Kidney epithelial cell (primary cell): ENCODE measurements around the gene LRTM1. TPM values are rescaled to one million over a fixed set of nuclear protein-coding genes. Genes with fewer than 3 reads are reported as not detected.

ENCODE experiments used
- DNase-seq: peaks from one replicate; pipeline ENCODE4 v3.0.0-alpha.2; 2010; ENCODE audit warnings: low read depth
- H3K27me3 ChIP-seq: 2 replicates; pipeline ENCODE4 v1.6.0; 2011; ENCODE audit warnings: low read length; ENCODE audit not compliant: control insufficient read depth, insufficient read depth
- H3K36me3 ChIP-seq: 2 replicates; pipeline ENCODE4 v1.5.1; 2011; ENCODE audit warnings: low read length; ENCODE audit not compliant: control insufficient read depth, insufficient read depth
- H3K4me3 ChIP-seq: 2 replicates; pipeline ENCODE4 v1.5.1; 2011; ENCODE audit warnings: low read depth, mild to moderate bottlenecking, control low read depth, low read length
- CTCF ChIP-seq: IDR thresholded peaks from 2 replicates; pipeline ENCODE4 v1.5.1; 2011; ENCODE audit warnings: mild to moderate bottlenecking, moderate library complexity, low read length, control low read depth, inconsistent platforms; ENCODE audit not compliant: insufficient read depth, poor library complexity, severe bottlenecking
- total RNA-seq: library from RNA; depleted of rRNA; stranded (reverse); fragments of >200 nt; gene quantifications from 2 replicates; pipeline ENCODE4 v1.2.3, GENCODE V29; 2015

LRTM1 gene
- total RNA-seq, 1 donor from 2014 or later, result not detected

- H3K36me3 ChIP-seq, result no peaks in the 10 kb centered on the region
- H3K4me3 ChIP-seq, result no peak overlapping the region
- no peaks in the 10 kb centered on the region for H3K27me3 ChIP-seq
- no peak for DNase-seq
- TF ChIP-seq CTCF, result no peak
Measured at GRCh38 chr3:54900838-54901591, 26.8 kb downstream of the LRTM1 start.

- H3K27me3 ChIP-seq, result no peaks in the 10 kb centered on the region
- no peaks in the 10 kb centered on the region for H3K36me3 ChIP-seq
- no peak for DNase-seq
- H3K4me3 ChIP-seq, result no peak overlapping the region
- no peak for TF ChIP-seq CTCF
Measured at GRCh38 chr3:54899273-54899672, 28.6 kb downstream of the LRTM1 start.

GRCh38 chr3:54897028-54897711, 30.7 kb downstream of the LRTM1 start:
- no peak for TF ChIP-seq CTCF
- no peak for DNase-seq
- H3K4me3 ChIP-seq, result no peak overlapping the region
- H3K27me3 ChIP-seq, result no peaks in the 10 kb centered on the region
- H3K36me3 ChIP-seq, result no peaks in the 10 kb centered on the region

GRCh38 chr3:54895613-54896012, 32.2 kb downstream of the LRTM1 start:
- TF ChIP-seq CTCF, result no peak
- Histone ChIP-seq H3K4me3 (no peak overlapping the region), H3K36me3 (no peaks in the 10 kb centered on the region), H3K27me3 (no peaks in the 10 kb centered on the region)
- DNase-seq, result no peak

- no peak for TF ChIP-seq CTCF
- DNase-seq, result no peak
- no peaks in the 10 kb centered on the region for H3K27me3 ChIP-seq
- no peaks in the 10 kb centered on the region for H3K36me3 ChIP-seq
- H3K4me3 ChIP-seq, result no peak overlapping the region
Measured at GRCh38 chr3:54892168-54892567, 35.7 kb downstream of the LRTM1 start.
